B cell (primary cell): ENCODE measurements around the gene GMIP. TPM values are rescaled to one million over a fixed set of nuclear protein-coding genes. Genes with fewer than 3 reads are reported as not detected.
A peak's percentile ranks its signal among the peaks of the same experiment; 100 is the strongest.

Experiments used
- ATAC-seq: fragments of 200-7000 bp; cut with Tn5 transposase; one replicate; pipeline ENCODE4 v1.10.0; 2021; ENCODE audit warnings: low read depth, mild to moderate bottlenecking, moderate number of reproducible peaks, moderate library complexity
- CTCF ChIA-PET: fragments of 350-600 bp; sonication (Branson Sonifier 250); formaldehyde crosslinking; loops from one replicate; lab custom pipeline; 2021; ENCODE audit warnings: antibody characterized with exemption, inconsistent platforms; lab: Charles Lee
- POLR2A ChIA-PET: fragments of 350-600 bp; sonication (Branson Sonifier 250); formaldehyde crosslinking; loops from one replicate; lab custom pipeline; 2021; ENCODE audit warnings: antibody characterized with exemption; lab: Charles Lee
- DNase-seq: peaks from one replicate; pipeline ENCODE4 v3.0.0; 2013
- H2AFZ ChIP-seq: 2 replicates; pipeline ENCODE4 v1.6.1; 2012; ENCODE audit warnings: mild to moderate bottlenecking, low read depth, low read length; ENCODE audit not compliant: insufficient read depth, poor library complexity, severe bottlenecking
- H3K27ac ChIP-seq, 2 donors: 1 replicate in 1 of 2; 2 replicates in 1 of 2; pipeline ENCODE4 v1.5.1; 2012 to 2013; ENCODE audit warnings: low read length in 2 of 2, mild to moderate bottlenecking in 2 of 2, moderate library complexity in 1 of 2
- H3K27me3 ChIP-seq, 4 experiments: fragments of 200-600 bp in 1 of 4; sonication (generic) in 1 of 4; replicated peaks in 1 of 4; 1 replicate in 2 of 4; 2 replicates in 2 of 4; pipeline versions ENCODE4 v1.6.1 to v1.7.0; 2013 to 2016; ENCODE audit warnings: low read length in 3 of 4, mild to moderate bottlenecking in 2 of 4, mixed read lengths in 1 of 4, moderate library complexity in 1 of 4; ENCODE audit not compliant: insufficient read depth in 4 of 4, control insufficient read depth in 3 of 4; ENCODE audit errors: control extremely low read depth in 1 of 4
- H3K36me3 ChIP-seq, 2 experiments: replicated peaks in 1 of 2; 1 replicate in 1 of 2; 2 replicates in 1 of 2; pipeline versions ENCODE4 v1.6.1 to v1.7.1; 2013; ENCODE audit warnings: low read length in 1 of 2; ENCODE audit not compliant: insufficient read depth in 2 of 2, control insufficient read depth in 1 of 2; ENCODE audit errors: control extremely low read depth in 1 of 2, extremely low read depth in 1 of 2
- H3K4me1 ChIP-seq, 2 donors: fragments of 200-600 bp in 1 of 2; sonication (generic) in 1 of 2; 1 replicate in 1 of 2; 2 replicates in 1 of 2; pipeline versions ENCODE4 v1.5.1 to v1.6.1; 2013 to 2017; ENCODE audit warnings: low read length in 2 of 2; ENCODE audit not compliant: control insufficient read depth in 2 of 2, insufficient read depth in 2 of 2
- H3K4me2 ChIP-seq: replicated peaks from 2 replicates; pipeline ENCODE3; 2012; ENCODE audit warnings: mild to moderate bottlenecking, low read depth, low read length; ENCODE audit not compliant: poor library complexity, severe bottlenecking
- H3K4me3 ChIP-seq, 5 experiments: fragments of 200-600 bp in 1 of 5; sonication (generic) in 1 of 5; 1 replicate in 3 of 5; 2 replicates in 2 of 5; pipeline versions ENCODE4 v1.5.1 to v1.7.0; 2011 to 2016; ENCODE audit warnings: low read length in 4 of 5, mild to moderate bottlenecking in 4 of 5, low read depth in 2 of 5, control low read depth in 1 of 5, moderate library complexity in 1 of 5; ENCODE audit not compliant: insufficient read depth in 1 of 5; ENCODE audit errors: control extremely low read depth in 1 of 5, extremely low read depth in 1 of 5
- H3K79me2 ChIP-seq: fragments of 200-600 bp; sonication (generic); one replicate; pipeline ENCODE4 v1.6.0; 2016; ENCODE audit warnings: low read length; ENCODE audit not compliant: control insufficient read depth, insufficient read depth
- H3K9ac ChIP-seq: fragments of 200-600 bp; sonication (generic); 2 replicates; pipeline ENCODE4 v1.6.1; 2017; ENCODE audit warnings: mild to moderate bottlenecking, low read length, moderate library complexity
- H3K9me3 ChIP-seq, 3 donors: one replicate each; pipeline versions ENCODE4 v1.6.1 to v1.7.1; 2013; ENCODE audit warnings: low read length in 2 of 3; ENCODE audit not compliant: control insufficient read depth in 2 of 3, insufficient read depth in 1 of 3; ENCODE audit errors: control extremely low read depth in 1 of 3
- H4K20me1 ChIP-seq: 2 replicates; pipeline ENCODE4 v1.6.0; 2012; ENCODE audit warnings: mild to moderate bottlenecking, low read length; ENCODE audit not compliant: insufficient read depth, control insufficient read depth, poor library complexity, severe bottlenecking
- H3K27ac Mint-ChIP-seq: one replicate; pipeline ENCODE4 v1.8.0; 2021; ENCODE audit warnings: mixed read lengths
- H3K27me3 Mint-ChIP-seq: one replicate; pipeline ENCODE4 v1.8.0; 2021; ENCODE audit warnings: mixed read lengths
- H3K4me1 Mint-ChIP-seq: one replicate; pipeline ENCODE4 v1.8.0; 2021; ENCODE audit warnings: mixed read lengths
- H3K4me3 Mint-ChIP-seq: one replicate; pipeline ENCODE4 v1.8.0; 2021; ENCODE audit warnings: mixed read lengths
- H3K9me3 Mint-ChIP-seq: one replicate; pipeline ENCODE4 v1.8.0; 2022; ENCODE audit warnings: mixed read lengths; ENCODE audit not compliant: insufficient read depth
- CTCF ChIP-seq: fragments of 200-600 bp; IDR thresholded peaks from one replicate; pipeline ENCODE4 v1.8.0; 2022; ENCODE audit warnings: antibody characterized with exemption, mild to moderate bottlenecking
- EZH2 ChIP-seq: IDR thresholded peaks from 2 replicates; pipeline ENCODE4 v1.6.1; 2012; ENCODE audit warnings: borderline replicate concordance, low read depth, mild to moderate bottlenecking, moderate library complexity, low read length; ENCODE audit not compliant: insufficient read depth, poor library complexity, severe bottlenecking
- WGBS: methylation state at CpG from one replicate; pipeline ENCODE4 v1.1.5; 2013; ENCODE audit warnings: missing lambda C conversion rate; ENCODE audit not compliant: insufficient coverage; 5-methylcytosine and 5-hydroxymethylcytosine counted together
- intact Hi-C: fragments of 100-400 bp; cut with micrococcal nuclease; formaldehyde crosslinking; loops from one replicate; pipeline ENCODE4 v1.10.0; 2022
- polyA plus RNA-seq: library from polyadenylated mRNA; depleted of rRNA; stranded (reverse); fragments of >200 nt; gene quantifications from 2 replicates; pipeline ENCODE4 v1.2.3, GENCODE V29; 2012
- total RNA-seq, 2 donors: library from RNA; stranded (reverse); fragments of 120-200 nt in 1 of 2; gene quantifications; 1 replicate in 1 of 2; 2 replicates in 1 of 2; pipeline versions ENCODE4 v1.2.3 to v1.2.4, GENCODE V29; 2013 to 2022

GMIP gene
- total and polyA plus RNA-seq, 2 donors (not counting 1 experiment from before 2014, with no cell fraction given), result 57.0 to 112 TPM

DNA sequence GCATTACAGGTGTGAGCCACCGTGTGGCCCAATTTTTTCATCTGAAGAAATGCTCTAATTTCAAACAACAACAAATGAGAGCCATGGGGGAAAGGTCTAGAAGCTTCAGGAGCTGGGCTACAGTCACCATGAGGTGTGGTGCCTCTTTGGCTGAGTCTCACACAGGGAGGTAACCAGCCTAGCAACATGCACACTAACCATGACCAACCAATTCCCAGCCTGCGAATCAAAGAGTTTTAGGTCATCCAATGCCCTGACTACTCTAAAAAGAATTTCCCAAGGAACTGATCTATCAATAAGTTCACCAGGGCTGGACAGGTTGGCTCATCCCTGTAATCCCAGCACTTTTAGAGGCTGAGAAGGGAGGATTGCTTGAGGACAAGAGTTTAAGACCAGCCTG is 54.9 kb downstream of the GMIP start:
- H3K27ac Mint-ChIP-seq, result peak overlapping the region; percentile 37
- peaks cover 18% of the 10 kb centered on the region for H3K4me1 Mint-ChIP-seq
- Histone ChIP-seq H3K9me3 (no peaks in the 10 kb centered on the region), H3K79me2 (no peaks in the 10 kb centered on the region), H4K20me1 (no peaks in the 10 kb centered on the region), H3K27ac (no peak overlapping the region), H3K27me3 (no peaks in the 10 kb centered on the region), H3K36me3 (no peaks in the 10 kb centered on the region), H2AFZ (no peak overlapping the region), H3K9ac (no peak overlapping the region), H3K4me1 (peaks cover 3 to 16% of the 10 kb centered on the region in 2 donors), H3K4me2 (no peak overlapping the region), H3K4me3 (no peak overlapping the region)
- WGBS, result 100% methylated on average over 1 of the region's 2 CpGs
- H3K9me3 Mint-ChIP-seq, result no peaks in the 10 kb centered on the region
- intact Hi-C loops, result no loop called here
- TF ChIP-seq EZH2 (no peak), CTCF (no peak)
- H3K4me3 Mint-ChIP-seq, result no peak overlapping the region
- no peak for ATAC-seq
- ChIA-PET POLR2A (no interaction called here), CTCF (no interaction called here)
- no peaks in the 10 kb centered on the region for H3K27me3 Mint-ChIP-seq
- DNase-seq, result no peak

GRCh38 chr19:19587771-19588170 is 55.7 kb downstream of the GMIP start:
- DNase-seq (no peak), ATAC-seq (no peak)
- Mint-ChIP-seq H3K27me3 (no peaks in the 10 kb centered on the region), H3K27ac (no peak overlapping the region), H3K4me1 (peaks cover 18% of the 10 kb centered on the region), H3K9me3 (no peaks in the 10 kb centered on the region), H3K4me3 (no peak overlapping the region)
- Histone ChIP-seq H3K9ac (no peak overlapping the region), H3K27ac (no peak overlapping the region), H3K36me3 (no peaks in the 10 kb centered on the region), H3K9me3 (no peaks in the 10 kb centered on the region), H3K79me2 (no peaks in the 10 kb centered on the region), H3K4me2 (no peak overlapping the region), H4K20me1 (no peaks in the 10 kb centered on the region), H3K27me3 (no peaks in the 10 kb centered on the region), H3K4me1 (peaks cover 3 to 16% of the 10 kb centered on the region in 2 donors), H2AFZ (no peak overlapping the region), H3K4me3 (no peak overlapping the region)
- POLR2A ChIA-PET, result no interaction called here
- CTCF ChIA-PET, result no interaction called here
- intact Hi-C loops, result no loop called here
- WGBS, result 100% methylated on average over 2 of the region's 5 CpGs
- TF ChIP-seq CTCF (no peak), EZH2 (no peak)
